NB4 (cell line): Measurements from ENCODE around the gene CXCL16.
"Not testable (repeated sequence)": the region's sequence is repeated elsewhere in the genome, so short reads cannot be mapped to it uniquely, and the experiment has no call there.

Experiments
- DNase-seq: peaks from one replicate; pipeline ENCODE4 v3.0.0; 2010; ENCODE audit warnings: low read depth
- H3K4me3 ChIP-seq: one replicate; pipeline ENCODE4 v1.5.1; 2011; ENCODE audit warnings: mild to moderate bottlenecking, low read depth, low read length, moderate library complexity
- MYC ChIP-seq: IDR thresholded peaks from 2 replicates; pipeline ENCODE4 v1.6.1; 2011; ENCODE audit warnings: low read depth, low read length
- POLR2A ChIP-seq: IDR thresholded peaks from 2 replicates; pipeline ENCODE4 v1.6.1; 2011; ENCODE audit warnings: mild to moderate bottlenecking; ENCODE audit not compliant: insufficient read length; ENCODE audit errors: extremely low read depth
- TF ChIP-seq, protein P1 (sequence below): IDR thresholded peaks from one replicate; pipeline ENCODE4 v1.5.1; 2012; ENCODE audit warnings: low read depth, low read length
- TF ChIP-seq, protein P2 (sequence below): IDR thresholded peaks from 2 replicates; pipeline ENCODE4 v1.6.1; 2011; ENCODE audit warnings: low read depth, low read length

CXCL16 gene

DNA sequence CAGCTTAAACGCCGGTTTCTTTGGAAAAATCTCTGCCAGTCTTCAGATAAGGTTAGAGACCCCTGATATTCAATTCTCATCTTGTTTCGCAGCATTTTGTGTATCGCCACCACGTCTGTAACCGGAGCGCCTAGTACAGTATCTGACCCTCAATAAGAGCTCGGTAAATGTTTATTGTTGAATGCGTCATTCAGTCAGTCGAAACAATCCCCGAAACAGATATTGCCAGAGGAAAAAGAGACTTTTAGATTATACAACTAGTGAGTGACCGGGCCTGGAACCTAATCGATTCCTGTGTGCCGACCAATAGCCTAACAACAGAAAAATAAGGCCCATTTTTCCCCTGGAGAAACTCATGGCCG is 36.4 kb downstream of the CXCL16 start:
- no peak for DNase-seq
- no peak for TF ChIP-seq MYC
- TF ChIP-seq POLR2A, result no peak
- TF ChIP-seq, protein P1, sequence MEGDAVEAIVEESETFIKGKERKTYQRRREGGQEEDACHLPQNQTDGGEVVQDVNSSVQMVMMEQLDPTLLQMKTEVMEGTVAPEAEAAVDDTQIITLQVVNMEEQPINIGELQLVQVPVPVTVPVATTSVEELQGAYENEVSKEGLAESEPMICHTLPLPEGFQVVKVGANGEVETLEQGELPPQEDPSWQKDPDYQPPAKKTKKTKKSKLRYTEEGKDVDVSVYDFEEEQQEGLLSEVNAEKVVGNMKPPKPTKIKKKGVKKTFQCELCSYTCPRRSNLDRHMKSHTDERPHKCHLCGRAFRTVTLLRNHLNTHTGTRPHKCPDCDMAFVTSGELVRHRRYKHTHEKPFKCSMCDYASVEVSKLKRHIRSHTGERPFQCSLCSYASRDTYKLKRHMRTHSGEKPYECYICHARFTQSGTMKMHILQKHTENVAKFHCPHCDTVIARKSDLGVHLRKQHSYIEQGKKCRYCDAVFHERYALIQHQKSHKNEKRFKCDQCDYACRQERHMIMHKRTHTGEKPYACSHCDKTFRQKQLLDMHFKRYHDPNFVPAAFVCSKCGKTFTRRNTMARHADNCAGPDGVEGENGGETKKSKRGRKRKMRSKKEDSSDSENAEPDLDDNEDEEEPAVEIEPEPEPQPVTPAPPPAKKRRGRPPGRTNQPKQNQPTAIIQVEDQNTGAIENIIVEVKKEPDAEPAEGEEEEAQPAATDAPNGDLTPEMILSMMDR, result no peak
- TF ChIP-seq, protein P2, sequence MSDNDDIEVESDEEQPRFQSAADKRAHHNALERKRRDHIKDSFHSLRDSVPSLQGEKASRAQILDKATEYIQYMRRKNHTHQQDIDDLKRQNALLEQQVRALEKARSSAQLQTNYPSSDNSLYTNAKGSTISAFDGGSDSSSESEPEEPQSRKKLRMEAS, result no peak
- H3K4me3 ChIP-seq, result peak overlapping the region; percentile 91

DNA sequence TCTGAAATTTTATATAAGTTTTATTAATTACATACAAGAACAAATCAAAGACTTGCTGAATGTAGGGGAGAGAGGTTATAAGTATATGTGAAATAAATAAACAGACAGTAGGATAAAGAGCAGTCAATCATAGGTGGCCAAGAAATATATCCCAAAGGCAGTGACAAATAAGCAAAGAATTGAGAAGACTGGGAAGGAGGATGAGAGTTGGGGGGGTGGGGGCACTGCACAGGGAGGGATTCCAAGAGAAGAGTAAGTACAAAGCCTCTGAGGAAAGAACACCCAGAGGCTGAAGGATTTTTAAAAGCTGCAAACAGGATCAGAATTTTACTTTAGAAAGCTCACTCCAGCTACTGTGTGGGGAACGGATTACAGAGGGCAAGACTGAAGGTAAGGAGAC is 38.6 kb downstream of the CXCL16 start:
- TF ChIP-seq, protein P2, result no peak
- TF ChIP-seq MYC (no peak), POLR2A (no peak)
- TF ChIP-seq, protein P1, result no peak
- no peak for DNase-seq
- H3K4me3 ChIP-seq, result no peak overlapping the region

DNA sequence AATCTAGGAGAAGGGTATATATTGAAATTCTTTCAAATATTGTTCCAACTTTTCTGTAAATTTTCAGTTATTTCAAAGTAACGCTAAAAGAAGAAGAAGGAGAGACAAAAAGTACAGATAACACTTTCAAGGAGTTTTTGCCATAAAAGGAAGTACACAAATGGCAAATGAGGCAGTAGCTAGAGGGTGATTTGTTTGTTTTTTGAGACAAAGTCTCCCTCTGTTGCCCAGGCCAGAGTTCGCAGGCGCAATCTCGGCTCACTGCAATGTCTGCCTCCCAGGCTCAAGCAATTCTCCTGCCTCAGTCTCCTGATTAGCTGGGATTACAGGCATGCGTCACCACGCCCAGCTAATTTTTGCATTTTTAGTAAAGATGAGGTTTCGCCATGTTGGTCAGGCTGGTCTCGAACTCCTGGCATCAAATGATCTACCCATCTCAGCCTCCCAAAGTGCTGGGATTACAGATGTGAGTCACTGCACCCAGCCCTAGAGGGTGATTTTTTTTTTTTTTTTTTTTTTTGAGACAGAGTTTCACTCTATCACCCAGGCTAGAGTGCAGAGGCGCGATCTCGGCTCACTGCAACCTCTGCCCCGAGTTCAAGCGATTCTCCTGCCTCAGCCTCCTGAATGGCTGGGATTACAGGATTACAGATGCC is 40.2 kb downstream of the CXCL16 start:
- H3K4me3 ChIP-seq, DNase-seq: not testable (repeated sequence)

DNA sequence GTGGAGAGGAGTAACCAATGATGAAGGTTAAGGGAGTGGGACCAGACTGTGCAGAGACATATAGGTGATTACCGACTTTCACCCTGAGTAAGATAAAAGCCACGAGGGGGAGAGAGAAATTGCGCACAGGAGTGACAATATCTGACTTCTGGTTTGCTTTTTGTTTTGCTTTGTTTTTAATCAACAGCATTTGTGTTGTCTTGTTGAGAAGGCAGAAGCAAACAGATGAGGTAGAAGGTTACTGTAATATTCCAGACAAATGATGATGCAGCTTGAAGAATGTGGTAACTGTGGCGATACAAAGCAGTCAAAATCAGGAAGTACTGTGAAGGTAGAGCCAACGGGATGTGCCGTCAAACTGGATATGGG is 43.3 kb downstream of the CXCL16 start:
- DNase-seq, result no peak
- no peak overlapping the region for H3K4me3 ChIP-seq
- no peak for TF ChIP-seq MYC
- TF ChIP-seq, protein P1, result no peak
- TF ChIP-seq, protein P2, result no peak
- no peak for TF ChIP-seq POLR2A

DNA sequence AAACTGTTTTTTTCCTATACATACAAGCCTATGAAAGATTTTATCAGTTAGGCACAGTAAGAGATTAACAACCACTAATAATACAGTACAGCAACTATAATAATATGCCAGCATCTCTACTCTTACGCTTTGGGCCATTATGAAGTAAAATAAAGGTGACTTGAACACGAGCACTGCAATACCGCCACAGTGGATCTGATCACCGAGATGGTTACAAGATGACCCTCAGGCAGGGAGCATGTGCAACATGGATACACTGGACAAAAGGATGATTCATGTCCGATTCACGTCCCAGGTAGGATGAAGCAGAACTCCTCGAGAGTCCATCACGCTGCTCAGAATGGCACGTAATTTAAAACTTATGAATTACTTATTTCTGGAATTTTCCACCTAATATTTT is 46.3 kb downstream of the CXCL16 start:
- TF ChIP-seq, protein P1, result no peak
- TF ChIP-seq MYC, result no peak
- no peak for TF ChIP-seq POLR2A
- H3K4me3 ChIP-seq, result no peak overlapping the region
- no peak for DNase-seq

DNA sequence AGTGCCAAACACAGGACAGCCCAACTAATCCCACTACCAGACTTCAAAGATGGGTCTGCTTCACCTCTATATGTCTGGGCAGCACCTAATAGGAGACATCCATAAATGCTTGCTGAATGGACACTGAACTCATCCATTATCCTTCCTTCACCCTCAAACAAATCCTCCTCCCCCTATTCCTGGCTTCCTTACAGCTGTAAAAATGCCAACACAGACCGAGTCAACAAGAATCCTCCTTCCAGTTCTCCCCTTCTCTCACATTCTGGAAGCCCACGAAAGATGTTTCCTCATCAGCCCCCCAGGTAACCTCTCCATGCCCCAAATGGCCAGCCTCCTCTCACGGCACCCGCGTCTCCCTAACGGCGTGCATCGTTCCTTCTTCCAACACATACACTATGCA is 48.0 kb downstream of the CXCL16 start:
- no peak for DNase-seq
- no peak for TF ChIP-seq POLR2A
- no peak overlapping the region for H3K4me3 ChIP-seq

DNA sequence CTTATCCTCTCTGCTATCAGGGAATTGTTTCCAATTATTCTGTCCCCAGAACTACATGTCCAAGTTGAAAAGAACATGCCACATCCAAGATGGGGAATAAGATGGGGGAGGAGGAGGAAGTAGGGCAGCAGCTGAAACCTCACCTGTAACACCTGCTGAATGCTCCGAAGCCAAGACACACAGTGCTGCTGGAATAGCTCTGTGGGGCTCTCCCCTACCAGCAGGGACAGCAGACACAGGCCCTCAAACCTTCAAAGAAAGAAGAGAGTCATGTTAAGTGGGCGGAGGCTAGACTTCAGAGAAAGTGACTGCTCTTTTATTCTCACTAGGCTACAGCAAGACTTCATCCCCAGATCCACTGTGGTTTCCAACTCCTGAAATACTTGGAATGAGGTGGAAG is 49.0 kb downstream of the CXCL16 start:
- H3K4me3 ChIP-seq, result no peak overlapping the region
- TF ChIP-seq, protein P1, result no peak
- TF ChIP-seq POLR2A, result no peak
- TF ChIP-seq, protein P2, result no peak
- no peak for TF ChIP-seq MYC
- no peak for DNase-seq

DNA sequence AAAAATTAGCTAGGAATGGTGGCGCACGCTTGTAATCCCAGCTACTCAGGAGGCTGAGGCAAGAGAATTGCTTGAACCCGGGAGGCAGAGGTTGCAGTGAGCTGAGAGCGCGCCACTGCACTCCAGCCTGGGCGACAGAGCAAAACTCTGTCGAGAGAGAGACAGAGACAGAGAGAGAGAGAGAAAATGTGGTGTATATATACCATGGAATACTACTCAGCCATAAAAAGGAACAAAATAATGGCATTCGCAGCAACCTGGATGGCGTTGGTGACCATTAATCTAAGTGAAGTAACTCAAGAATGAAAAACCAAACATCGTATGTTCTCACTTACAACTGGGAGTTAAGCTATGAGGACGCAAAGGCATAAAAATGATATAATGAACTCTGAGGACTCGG is 49.9 kb downstream of the CXCL16 start:
- DNase-seq, result not testable (repeated sequence)

DNA sequence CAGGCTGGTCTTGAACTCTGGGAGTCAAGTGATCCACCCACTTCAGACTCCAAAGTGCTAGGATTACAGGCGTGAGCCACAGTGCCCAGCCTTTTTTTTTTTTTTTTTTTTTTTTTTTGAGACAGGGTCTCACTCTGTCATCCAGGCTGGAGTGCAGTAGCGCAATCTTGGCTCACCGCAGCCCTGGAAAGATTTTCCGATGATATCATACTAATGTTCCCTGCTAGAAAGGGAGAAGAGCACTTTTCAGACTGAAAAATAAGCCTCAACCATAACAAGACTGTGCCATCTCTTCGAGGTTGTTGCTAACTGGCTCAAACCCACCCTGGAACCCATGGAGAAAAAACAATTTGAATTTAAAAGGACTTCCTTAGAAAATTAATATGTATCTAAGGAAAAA is 56.0 kb downstream of the CXCL16 start:
- not testable (repeated sequence) for DNase-seq, H3K4me3 ChIP-seq

More for the DNA sequence above, 49.9 kb downstream of the CXCL16 start:
- H3K4me3 ChIP-seq, result not testable (repeated sequence)
